HG03565 (cell line): ENCODE data around the gene C12orf76.
"Not testable (repeated sequence)": the region's sequence is repeated elsewhere in the genome, so short reads cannot be mapped to it uniquely, and the experiment has no call there.

Experiments
- ATAC-seq: cut with Tn5 transposase; IDR thresholded peaks from one replicate; pipeline ENCODE4 v1.9.1; 2021; ENCODE audit warnings: mild to moderate bottlenecking, moderate library complexity; ENCODE audit not compliant: unreplicated experiment

C12orf76 gene

DNA sequence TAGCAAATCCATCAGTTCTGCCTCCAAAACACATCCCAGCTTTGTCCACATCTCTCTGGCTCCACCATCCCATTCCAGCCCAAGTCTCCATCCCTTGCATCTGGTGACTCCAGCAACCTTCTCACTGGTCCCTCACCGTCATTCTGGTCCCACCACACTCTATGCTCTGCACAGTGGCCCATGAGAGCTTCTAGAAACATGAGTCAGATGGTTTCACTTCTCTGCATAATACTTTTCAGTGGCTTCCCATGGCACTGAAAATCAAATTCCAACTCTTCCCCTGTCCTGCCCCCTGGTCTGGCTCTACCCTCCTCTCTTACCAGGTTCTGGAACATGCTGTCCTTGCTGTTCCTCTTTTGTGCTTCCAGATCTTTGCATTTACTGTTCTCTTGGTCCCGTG is 17.2 kb upstream of the C12orf76 start:
- ATAC-seq = no peak

DNA sequence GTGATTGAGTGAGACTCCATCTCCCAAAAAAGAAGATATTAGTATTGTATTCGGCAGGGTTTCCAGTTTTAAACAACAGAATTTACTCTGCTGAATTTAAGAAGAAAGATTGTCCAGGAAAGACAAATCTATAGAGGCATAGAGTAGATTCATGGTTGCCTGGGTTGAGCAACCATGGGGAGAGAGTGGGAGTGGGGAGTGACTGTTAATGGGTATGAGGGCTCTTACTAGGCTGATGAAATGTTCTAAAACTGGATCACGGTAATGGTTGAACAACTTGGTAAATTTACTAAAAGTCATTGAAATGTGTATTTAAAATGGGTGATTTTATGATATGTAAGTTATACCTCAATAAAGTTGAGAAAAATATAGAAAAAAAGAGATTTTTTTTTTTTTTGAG is 13.9 kb upstream of the C12orf76 start:
- ATAC-seq = no peak

DNA sequence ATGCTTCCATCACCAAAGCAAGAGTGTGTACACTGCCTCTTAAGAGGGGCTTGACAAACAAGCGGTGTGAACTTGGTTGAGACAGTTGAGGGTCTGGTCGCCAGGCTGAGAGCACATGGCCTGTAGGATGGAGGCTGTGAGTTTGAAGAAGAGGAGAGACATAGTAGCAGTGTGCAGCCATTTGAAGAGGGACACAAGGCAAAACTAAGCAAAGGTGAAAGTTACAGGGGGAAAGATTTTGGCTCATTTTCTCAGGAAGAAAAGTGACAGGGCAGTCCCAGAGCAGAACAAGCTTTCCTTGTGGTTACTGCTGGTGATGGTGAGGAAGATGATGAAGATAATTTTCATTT is 11.3 kb upstream of the C12orf76 start:
- no peak for ATAC-seq

DNA sequence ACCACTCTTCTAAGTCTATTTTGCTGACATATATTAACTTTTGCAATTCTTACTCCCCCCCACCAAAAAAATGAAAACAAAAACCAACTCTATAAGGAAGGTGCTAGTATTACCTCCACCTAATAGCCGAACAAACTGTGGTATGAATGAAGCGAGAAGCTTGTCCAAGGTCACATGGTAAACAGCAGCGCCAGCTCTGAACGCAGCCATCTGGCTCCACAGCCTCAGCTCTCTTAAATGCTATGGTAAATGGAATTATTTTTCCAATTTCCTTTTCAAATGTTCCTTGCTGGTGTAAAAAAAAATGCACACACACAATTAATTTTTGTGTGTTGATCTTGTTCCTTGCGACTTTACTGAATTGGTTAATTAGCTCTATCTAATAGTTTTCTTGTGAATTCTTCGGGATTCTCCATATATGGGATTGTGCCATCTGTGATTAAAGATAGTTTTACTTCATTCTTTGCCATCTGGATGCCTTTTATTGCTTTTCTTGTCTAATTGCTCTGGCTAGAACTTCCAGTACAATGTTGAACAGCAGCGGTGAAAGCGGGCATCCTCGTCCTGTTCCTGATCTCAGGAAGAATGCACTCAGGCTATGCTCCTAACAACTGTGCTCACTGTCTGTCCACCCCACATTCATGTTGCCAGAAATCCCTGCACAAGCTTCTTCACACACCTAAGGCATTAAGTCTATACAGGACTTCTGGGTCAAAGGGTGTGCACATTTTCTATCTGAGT is 10.7 kb upstream of the C12orf76 start:
- no peak for ATAC-seq

DNA sequence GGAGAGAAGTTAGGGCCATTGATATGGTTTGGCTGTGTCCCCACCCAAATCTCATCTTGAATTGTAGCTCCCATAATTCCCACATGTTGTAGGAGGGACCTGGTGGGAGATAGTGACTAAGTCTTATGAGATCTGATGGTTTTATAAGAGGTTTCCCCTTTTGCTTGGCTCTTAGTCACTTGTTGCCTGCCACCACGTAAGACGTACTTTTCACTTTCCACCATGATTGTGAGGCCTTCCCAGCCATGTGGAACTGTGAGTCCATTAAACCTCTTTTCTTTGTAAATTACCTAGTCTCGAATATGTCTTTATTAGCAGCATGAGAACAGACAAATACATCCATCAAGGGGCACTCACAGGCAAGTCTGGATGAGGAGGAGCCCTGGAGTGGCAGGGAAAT is 8.3 kb upstream of the C12orf76 start:
- ATAC-seq = not testable (repeated sequence)

DNA sequence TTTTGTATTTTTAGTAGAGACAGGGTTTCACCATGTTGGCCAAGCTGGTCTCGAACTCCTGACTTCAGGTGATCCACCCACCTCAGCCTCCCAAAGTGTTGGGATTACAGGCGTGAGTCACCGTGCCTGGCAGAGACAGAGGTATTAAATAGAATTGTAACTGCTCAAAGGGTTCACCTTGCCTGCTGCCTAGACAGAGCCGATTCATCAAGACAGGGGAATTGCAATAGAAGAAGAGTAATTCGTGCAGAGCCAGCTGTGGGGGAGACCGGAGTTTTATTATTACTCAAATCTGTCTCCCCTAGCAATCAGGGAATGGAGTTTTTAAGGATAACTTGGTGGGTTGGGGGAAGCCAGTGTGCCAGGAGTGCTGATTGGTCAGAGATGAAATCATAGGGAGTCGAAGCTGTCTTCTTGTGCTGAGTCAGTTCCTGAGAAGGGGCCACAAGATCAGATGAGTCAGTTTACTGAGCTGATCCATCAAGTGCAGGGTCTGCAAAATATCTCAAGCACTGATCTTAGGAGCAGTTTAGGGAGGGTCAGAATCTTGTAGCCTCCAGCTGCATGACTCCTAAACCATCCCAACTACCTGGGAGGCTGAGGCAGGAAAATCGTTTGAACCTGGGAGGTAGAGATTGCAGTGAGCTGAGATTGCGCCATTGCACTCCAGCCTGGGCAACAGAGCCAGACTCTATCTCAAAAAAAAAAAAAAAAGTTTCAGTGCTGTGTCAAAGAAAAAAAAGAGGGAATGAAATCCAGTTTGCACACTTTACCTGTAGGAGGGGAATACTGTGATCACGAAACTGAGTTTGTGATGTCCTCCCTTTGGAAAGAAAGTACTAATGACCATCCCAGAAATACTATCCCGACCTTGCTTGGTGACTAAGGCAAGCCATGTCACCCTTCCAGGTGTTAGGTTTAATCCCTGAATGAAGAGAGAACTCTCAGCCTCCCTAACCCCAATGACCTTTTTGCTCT is 7.3 kb upstream of the C12orf76 start:
- ATAC-seq = not testable (repeated sequence)

DNA sequence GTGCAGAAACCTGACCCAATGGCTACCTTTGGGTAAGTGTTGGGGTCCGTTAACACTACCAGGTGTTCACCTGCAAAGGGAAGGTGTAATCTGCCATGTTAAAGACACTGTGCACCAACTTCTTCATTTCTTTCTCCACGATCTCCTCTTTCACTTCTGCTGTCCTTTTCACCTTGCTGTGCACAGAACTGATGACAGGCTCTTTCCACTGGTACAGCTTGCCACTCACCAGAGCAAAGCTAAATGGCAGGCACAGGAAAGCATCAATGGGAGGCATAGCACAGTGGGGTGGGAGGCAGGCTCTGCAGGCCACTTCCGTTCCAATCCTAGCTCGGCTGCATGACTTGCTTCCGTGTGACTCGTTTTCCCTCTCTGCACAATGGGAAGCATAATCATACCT is 2.6 kb upstream of the C12orf76 start:
- no peak for ATAC-seq

DNA sequence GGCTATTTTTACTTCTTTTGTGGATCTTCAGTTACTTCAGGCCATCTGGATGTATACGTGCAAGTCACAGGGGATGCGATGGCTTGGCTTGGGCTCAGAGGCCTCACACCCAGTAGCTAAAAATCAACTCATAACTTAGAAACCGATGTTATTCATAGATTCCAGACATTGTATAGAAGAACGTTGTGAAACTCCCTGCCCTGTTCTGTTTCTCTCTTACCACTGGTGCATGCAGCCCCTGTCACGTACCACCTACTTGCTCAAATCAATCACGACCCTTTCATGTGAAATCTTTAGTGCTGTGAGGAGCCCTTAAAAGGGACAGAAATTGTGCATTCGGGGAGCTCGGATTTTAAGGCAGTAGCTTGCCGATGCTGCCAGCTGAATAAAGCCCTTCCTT is 1.3 kb upstream of the C12orf76 start:
- not testable (repeated sequence) for ATAC-seq

DNA sequence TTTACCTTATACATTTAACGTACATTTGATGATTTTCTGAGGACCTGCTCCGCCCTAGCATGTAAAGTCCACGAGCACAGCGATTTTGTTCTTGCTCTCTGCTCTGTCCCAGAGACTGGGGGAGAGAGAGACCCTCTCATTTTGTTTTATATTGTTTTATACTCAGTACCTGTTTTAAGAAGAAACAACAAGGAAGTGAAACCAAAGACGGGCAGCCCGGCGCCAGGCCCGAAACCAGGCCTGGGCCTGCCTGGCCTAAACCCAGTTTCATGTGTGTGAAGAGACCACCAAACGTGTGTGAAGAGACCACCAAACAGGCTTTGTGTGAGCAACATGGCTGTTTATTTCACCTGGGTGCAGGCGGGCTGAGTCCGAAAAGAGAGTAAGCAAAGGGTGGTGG is 712 bp upstream of the C12orf76 start:
- ATAC-seq = not testable (repeated sequence)

DNA sequence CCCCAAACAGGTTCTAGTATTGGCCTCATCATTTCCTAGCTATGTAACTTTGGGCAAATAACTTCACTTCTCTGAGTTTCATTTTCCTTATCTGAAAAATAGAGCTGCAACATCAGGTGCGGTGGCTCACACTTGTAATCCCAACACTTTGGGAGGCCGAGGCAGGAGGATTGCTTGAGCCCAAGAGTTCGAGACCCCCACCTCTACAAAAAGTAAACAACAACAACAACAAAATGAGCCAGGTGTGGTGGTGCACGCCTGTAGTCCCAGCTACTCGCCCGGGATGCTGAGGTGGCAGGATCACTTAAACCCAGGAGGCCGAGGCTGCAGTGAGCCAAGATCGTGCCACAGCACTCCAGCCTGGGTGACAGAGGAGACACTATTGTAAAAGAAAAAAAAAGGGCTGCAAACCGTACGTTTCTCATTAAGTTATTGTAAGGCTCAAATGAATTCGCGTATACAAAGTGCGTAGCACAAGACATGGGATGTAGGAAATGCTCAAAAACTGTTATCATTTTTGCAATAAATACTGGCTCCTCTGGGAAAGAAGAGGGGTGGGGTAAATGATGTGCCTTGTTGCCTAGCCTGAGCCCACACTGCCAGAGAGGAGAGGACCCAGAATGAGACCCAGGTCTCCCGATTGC is 903 bp downstream of the C12orf76 start:
- no peak for ATAC-seq

DNA sequence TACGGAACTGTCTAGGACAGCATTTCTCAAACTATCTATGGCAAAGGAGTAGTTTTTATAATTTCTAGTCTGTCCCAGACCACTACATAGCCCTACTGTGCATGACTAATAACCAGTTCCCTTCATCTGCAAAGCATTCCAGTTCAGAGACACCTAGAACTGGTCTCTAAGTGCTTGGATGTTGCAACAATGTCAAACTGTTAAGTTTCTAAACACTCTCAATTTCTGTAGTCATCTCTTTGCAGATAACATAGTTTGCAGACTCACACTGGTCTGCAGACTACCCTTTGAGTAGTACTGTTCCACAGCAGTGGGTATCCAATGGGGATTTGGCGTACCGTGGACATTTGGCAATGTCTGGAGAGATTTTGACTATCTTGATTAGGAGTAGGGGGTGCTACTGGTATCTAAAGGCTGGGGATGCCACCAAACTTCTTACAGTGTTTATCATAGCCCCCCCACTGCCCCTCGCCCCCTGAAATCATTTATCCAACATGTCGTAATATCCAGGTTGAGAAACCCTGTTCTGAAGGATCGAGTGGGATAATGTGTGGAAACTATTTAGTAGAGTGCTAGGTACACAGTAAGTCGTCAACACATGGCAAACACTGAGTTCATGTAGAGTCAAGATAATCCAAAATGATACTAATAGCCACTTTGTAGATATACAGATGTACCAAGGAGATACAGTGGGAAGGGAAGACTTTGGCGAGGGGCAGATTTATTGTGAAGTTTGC is 1.7 kb downstream of the C12orf76 start:
- no peak for ATAC-seq

DNA sequence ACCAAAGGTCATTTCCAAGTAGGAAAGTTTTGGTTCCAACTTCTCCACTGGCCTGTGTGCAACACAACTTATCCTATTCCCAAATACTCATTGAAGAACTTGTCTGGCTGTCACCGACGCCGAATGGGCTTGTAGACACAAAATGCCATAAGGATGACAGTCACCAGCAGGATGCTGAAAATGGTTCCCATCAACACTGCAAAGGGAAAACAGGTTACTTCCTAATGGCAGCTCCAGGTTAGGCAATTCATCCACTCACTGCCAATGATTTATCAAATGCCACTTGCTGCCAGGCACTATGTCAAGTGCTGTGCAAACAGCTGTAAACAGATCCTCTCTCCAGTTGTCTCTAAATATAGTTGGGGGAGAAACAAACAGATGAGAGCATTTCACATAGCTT is 6.1 kb downstream of the C12orf76 start:
- ATAC-seq = no peak

DNA sequence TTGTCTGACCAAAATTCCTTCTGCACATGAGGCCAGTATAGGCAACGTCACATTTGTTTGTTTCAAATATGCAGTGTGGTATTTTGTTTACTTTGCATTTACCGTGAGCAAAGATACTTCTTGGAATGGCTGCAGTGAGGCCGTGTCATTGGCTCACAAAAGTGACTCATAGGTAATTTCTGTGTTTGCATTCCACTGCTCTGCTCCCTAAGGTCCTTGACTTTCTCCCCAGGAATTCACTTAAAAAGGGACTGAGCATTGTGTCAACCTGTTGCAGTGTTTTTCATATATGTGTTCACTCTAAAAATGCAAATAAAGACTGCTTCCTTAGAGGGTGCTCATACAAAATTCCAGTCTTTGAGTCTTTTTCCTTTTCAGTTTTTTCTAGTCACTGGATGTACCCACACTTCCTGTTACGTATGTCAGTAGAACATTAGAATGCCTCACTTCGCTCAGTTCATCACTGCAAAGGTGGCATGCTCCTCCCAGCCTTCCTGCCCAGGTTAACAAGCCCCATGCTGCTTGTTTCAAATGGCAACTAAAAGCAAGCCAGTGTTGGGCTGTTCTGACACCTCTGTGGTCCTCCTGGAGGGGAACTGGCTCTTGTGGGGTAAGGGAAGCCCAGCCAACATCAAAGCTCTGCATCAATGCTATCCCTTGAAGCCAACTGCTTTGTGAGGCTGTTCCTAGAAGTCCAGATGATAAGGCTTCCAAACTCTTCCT is 9.1 kb downstream of the C12orf76 start:
- no peak for ATAC-seq

DNA sequence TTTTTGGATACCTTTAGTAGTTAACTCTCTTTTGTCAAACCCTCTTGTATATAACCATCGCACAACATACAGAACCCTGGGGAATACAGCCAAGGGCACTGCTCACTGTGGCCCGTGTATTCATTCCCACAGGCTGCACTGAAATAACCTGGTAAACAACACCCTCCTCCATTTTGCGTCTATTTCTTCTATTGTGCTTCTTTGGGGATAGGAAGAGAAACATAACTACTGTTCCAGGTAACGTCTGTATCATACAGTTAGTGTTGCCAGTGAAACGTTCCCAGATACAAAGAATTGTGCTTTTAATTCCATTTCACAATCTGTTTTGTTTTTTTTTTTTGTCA is 9.6 kb downstream of the C12orf76 start:
- ATAC-seq = no peak

DNA sequence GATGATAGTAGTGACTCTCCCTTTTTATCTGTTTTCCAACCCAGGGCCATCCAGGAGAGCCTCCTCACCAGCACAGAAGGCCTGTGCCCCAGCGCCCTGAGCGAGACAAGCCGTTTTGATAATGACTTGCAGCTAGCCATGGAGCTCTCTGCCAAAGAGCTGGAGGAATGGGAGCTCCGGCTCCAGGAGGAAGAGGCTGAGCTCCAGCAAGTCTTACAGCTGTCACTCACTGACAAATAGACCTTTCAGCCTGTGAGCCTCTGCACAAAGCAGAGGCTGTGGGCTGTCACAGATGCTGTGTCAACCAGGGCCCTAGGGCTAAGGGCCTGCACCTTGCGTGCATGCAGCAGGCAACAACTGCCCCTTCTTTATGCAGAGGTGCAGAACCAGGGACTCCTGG is 11.0 kb downstream of the C12orf76 start:
- ATAC-seq = no peak

DNA sequence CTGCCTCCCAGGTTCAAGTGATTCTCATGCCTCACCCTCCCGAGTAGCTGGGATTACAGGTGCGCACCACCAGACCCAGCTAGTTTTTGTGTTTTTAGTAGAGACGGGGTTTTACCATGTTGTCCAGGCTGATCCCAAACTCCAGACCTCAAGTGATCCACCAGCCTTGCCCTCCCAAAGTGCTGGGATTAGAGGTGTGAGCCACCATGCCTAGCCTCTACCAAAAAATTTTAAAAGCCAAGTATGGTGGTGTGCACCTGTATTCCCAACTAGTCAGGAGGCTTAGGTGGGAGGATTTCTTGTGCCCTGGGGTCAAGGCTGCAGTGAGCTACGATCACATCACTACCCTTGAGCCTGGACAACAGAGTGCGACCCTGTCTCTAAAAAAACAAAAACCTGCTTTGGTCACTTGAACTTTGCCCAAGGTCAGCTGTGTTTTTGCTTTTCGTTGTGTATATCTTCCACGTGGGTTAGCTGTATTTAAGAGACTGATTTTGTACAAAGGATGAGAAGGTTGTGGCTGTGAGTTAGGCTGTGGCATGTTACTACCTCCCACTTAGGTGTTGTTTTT is 12.7 kb downstream of the C12orf76 start:
- ATAC-seq = no peak

DNA sequence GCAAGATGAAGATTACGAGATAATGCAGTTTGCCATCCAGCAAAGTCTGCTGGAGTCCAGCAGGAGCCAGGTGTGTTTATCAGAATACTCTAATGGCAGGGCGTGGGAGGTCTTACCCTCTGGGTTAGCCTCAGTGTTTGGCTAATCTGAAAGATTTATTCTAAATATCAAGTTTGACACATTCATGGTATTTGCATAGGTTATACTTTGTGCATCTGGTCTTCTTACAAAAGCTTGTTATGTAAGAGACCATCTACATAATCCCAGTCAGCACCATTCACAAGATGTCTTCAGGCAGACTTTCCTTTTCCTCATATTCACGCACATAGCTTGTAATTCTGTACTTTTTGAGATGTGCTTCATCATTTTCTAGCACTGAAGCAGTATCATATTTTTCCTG is 14.4 kb downstream of the C12orf76 start:
- no peak for ATAC-seq

DNA sequence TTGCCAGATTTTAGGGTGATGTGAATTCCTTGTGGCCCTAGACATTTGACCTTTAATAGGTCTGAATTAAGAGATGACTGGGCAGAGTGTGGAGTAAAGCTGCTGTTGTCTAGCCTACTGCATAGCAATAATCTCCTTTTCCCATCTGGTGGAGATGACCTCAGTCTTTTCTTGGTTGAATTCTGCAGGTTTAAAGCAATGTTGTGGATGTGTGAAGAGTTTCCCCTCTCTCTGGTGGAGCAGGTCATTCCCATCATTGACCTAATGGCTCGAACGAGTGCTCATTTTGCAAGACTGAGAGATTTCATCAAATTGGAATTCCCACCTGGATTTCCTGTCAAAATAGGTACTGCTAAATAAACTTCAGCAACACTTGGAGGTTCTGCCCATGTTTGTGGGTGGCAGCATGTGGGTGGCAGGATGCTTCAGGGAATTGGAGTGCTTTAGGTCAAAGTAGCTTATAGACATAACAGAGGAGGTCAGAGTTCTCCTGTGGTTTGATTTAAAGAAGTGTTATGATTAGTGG is 19.0 kb downstream of the C12orf76 start:
- ATAC-seq = no peak

DNA sequence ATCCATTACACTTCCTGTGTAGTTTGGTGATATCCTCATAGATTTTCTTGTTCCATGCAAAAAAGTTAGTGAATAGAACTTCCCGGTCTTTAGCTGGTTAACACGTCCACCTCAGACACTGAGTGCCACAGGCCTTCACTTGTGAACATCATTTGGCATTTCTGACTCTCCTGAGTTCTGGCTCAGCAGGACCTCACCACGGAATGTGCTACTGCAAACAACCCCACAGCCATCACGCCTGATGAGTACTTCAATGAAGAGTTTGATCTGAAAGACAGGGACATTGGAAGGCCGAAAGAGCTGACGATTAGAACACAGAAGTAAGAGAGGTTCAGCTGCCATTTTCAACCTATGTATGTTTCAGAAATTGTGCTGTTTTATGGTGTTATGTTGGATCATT is 20.0 kb downstream of the C12orf76 start:
- ATAC-seq = no peak

DNA sequence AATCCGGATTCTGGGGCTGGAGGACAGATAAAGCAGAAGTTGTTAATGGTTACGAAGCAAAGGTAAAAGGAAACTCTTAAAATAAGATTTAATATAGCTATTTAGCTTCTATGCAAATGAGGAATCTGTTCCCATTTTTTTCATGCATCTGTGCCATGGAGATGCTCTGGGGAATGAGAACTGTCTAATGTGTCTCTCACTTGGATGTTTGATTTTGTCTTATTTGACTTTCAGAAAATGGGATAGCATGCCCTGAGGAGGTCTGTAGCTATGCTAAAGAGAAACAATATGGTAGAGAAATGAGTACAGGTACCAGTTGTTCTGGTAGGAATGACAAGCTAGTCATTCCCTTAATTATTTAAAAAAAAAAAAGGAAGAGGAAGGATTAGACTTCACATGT is 24.3 kb downstream of the C12orf76 start:
- ATAC-seq = no peak
